Mucosa of gallbladder (tissue), 1 donor: ENCODE measurements around the gene SMIM43. TPM values are rescaled to one million over a fixed set of nuclear protein-coding genes. Genes with fewer than 3 reads are reported as not detected.
"Not testable (repeated sequence)": the region's sequence is repeated elsewhere in the genome, so short reads cannot be mapped to it uniquely, and the experiment has no call there.

Experiments
- DNase-seq: peaks from one replicate; pipeline ENCODE4 v3.0.0-alpha.2; 2020; ENCODE audit warnings: low spot score
- total RNA-seq: library from RNA; stranded (reverse); gene quantifications from one replicate; pipeline ENCODE4 v1.2.1, GENCODE V29; 2021
- donor health status: DM: no; HTN: no; CAD: no.

SMIM43 gene
- total RNA-seq, 1 donor from 2014 or later, result not detected

- DNase-seq, result no peak
Observed at GRCh38 chr4:121783210-121783609, 18.2 kb upstream of the SMIM43 start.

GRCh38 chr4:121778991-121779628 lies 14.1 kb upstream of the SMIM43 start:
- no peak for DNase-seq

- DNase-seq, result no peak
Observed at GRCh38 chr4:121777625-121778024, 12.7 kb upstream of the SMIM43 start.

GRCh38 chr4:121776610-121777401 lies 11.8 kb upstream of the SMIM43 start:
- DNase-seq, result no peak

- DNase-seq, result no peak
Observed at GRCh38 chr4:121773883-121774282, 8.9 kb upstream of the SMIM43 start.

- no peak for DNase-seq
Observed at GRCh38 chr4:121771869-121772268, 6.9 kb upstream of the SMIM43 start.

GRCh38 chr4:121769341-121769740 lies 4.4 kb upstream of the SMIM43 start:
- no peak for DNase-seq

GRCh38 chr4:121767166-121767565 lies 2.2 kb upstream of the SMIM43 start:
- DNase-seq, result no peak

- no peak for DNase-seq
Observed at GRCh38 chr4:121765971-121766538, 1.1 kb upstream of the SMIM43 start.

- no peak for DNase-seq
Observed at GRCh38 chr4:121765368-121765705, 373 bp upstream of the SMIM43 start.

GRCh38 chr4:121764303-121764701 lies 662 bp downstream of the SMIM43 start:
- DNase-seq, result no peak

- no peak for DNase-seq
Observed at GRCh38 chr4:121760205-121760604, 4.8 kb downstream of the SMIM43 start.

- no peak for DNase-seq
Observed at GRCh38 chr4:121758925-121759568, 5.9 kb downstream of the SMIM43 start.

- not testable (repeated sequence) for DNase-seq
Observed at GRCh38 chr4:121752142-121752541, 12.8 kb downstream of the SMIM43 start.

- DNase-seq, result no peak
Observed at GRCh38 chr4:121749225-121749624, 15.7 kb downstream of the SMIM43 start.

- no peak for DNase-seq
Observed at GRCh38 chr4:121742794-121743193, 22.2 kb downstream of the SMIM43 start.

- DNase-seq, result no peak
Observed at GRCh38 chr4:121741751-121742150, 23.2 kb downstream of the SMIM43 start.

GRCh38 chr4:121740796-121741409 lies 24.1 kb downstream of the SMIM43 start:
- no peak for DNase-seq

- no peak for DNase-seq
Observed at GRCh38 chr4:121739575-121739974, 25.4 kb downstream of the SMIM43 start.

- DNase-seq, result peak; percentile 13
Observed at GRCh38 chr4:121738780-121739535, 26.0 kb downstream of the SMIM43 start.

- DNase-seq, result no peak
Observed at GRCh38 chr4:121737846-121738554, 27.0 kb downstream of the SMIM43 start.
